Endothelial cell of umbilical vein (primary cell): ENCODE data around the gene TCF20. TPM values are rescaled to one million over a fixed set of nuclear protein-coding genes. Genes with fewer than 3 reads are reported as not detected.

ENCODE experiments used
- BruUV-seq: library from RNA; stranded (reverse); fragments of 400-500 nt; replicated peaks from 2 replicates; lab custom pipeline; 2021; lab: Mats Ljungman, UMichigan
- CTCF ChIA-PET: fragments of 300-600, 350-600 bp; sonication (Branson Sonifier 250); formaldehyde crosslinking; loops from one replicate; lab custom pipeline; 2021; ENCODE audit warnings: antibody characterized with exemption, inconsistent platforms; lab: Charles Lee
- POLR2A ChIA-PET: fragments of 300-600, 350-600 bp; sonication (Branson Sonifier 250); formaldehyde crosslinking; loops from one replicate; lab custom pipeline; 2021; ENCODE audit warnings: antibody characterized with exemption, inconsistent platforms; lab: Charles Lee
- DNase-seq: peaks from one replicate; pipeline ENCODE4 v3.0.0-alpha.2; 2011; ENCODE audit warnings: low read depth, low spot score
- FAIRE-seq: peaks from 2 replicates; lab custom pipeline; 2011; peaks lifted over from hg19 to GRCh38; lab: Jason Lieb, UNC
- H2AFZ ChIP-seq: 2 replicates; pipeline ENCODE4 v1.6.0; 2012; ENCODE audit warnings: low read depth, low read length, control low read depth, inconsistent platforms
- H3K27ac ChIP-seq: 2 replicates; pipeline ENCODE4 v1.5.1; 2011; ENCODE audit warnings: low read depth, mild to moderate bottlenecking, control low read depth, low read length, moderate library complexity; ENCODE audit not compliant: insufficient read depth
- H3K27me3 ChIP-seq, 2 experiments: 2 replicates each; pipeline versions ENCODE4 v1.6.0 to v1.6.1; 2011; ENCODE audit warnings: low read length in 2 of 2, mixed read lengths in 1 of 2; ENCODE audit not compliant: control insufficient read depth in 2 of 2, insufficient read depth in 2 of 2
- H3K36me3 ChIP-seq, 2 experiments: 2 replicates in 1 of 2; 3 replicates in 1 of 2; pipeline ENCODE4 v1.5.1; 2011; ENCODE audit warnings: low read length in 2 of 2, mild to moderate bottlenecking in 1 of 2, moderate library complexity in 1 of 2; ENCODE audit not compliant: control insufficient read depth in 2 of 2, insufficient read depth in 2 of 2; ENCODE audit errors: extremely low read depth in 1 of 2
- H3K4me1 ChIP-seq: 3 replicates; pipeline ENCODE4 v1.5.1; 2011; ENCODE audit warnings: mild to moderate bottlenecking, low read length; ENCODE audit not compliant: control insufficient read depth, insufficient read depth; ENCODE audit errors: extremely low read depth
- H3K4me2 ChIP-seq: 2 replicates; pipeline ENCODE4 v1.6.1; 2011; ENCODE audit warnings: low read length, control low read depth, mixed read lengths; ENCODE audit not compliant: insufficient read depth
- H3K4me3 ChIP-seq, 3 experiments: fragments of 200-600 bp in 1 of 3; sonication (generic), shearing (Covaris generic) in 1 of 3; replicated peaks in 1 of 3; 2 replicates each; pipeline ENCODE4 v1.5.1; 2011 to 2016; ENCODE audit warnings: control low read depth in 3 of 3, low read length in 3 of 3, mild to moderate bottlenecking in 2 of 3, inconsistent platforms in 1 of 3, low read depth in 1 of 3, moderate library complexity in 1 of 3; ENCODE audit not compliant: insufficient read depth in 1 of 3
- H3K79me2 ChIP-seq: 2 replicates; pipeline ENCODE4 v1.6.0; 2012; ENCODE audit warnings: low read length, inconsistent platforms; ENCODE audit not compliant: control insufficient read depth, insufficient read depth
- H3K9ac ChIP-seq: replicated peaks from 2 replicates; pipeline ENCODE3; 2011; ENCODE audit warnings: low read length, control low read depth; ENCODE audit not compliant: insufficient read depth; ENCODE audit errors: extremely low read depth
- H3K9me1 ChIP-seq: replicated peaks from 3 replicates; pipeline ENCODE4 v1.6.0; 2011; ENCODE audit warnings: mild to moderate bottlenecking, low read length; ENCODE audit not compliant: control insufficient read depth, insufficient read depth; ENCODE audit errors: extremely low read depth
- H3K9me3 ChIP-seq: replicated peaks from 2 replicates; pipeline ENCODE4 v1.5.1; 2012; ENCODE audit warnings: low read length, inconsistent platforms; ENCODE audit not compliant: control insufficient read depth, insufficient read depth
- H4K20me1 ChIP-seq: replicated peaks from 2 replicates; pipeline ENCODE3; 2011; ENCODE audit warnings: mild to moderate bottlenecking, low read length; ENCODE audit not compliant: control insufficient read depth, insufficient read depth; ENCODE audit errors: extremely low read depth
- EZH2 ChIP-seq: IDR thresholded peaks from 2 replicates; pipeline ENCODE4 v1.6.1; 2012; ENCODE audit warnings: borderline replicate concordance, low read depth, mild to moderate bottlenecking, moderate library complexity, low read length, inconsistent platforms; ENCODE audit not compliant: severe bottlenecking
- FOS ChIP-seq: IDR thresholded peaks from 2 replicates; pipeline ENCODE4 v1.6.1; 2011; ENCODE audit warnings: mild to moderate bottlenecking, low read length, moderate library complexity, borderline replicate concordance; ENCODE audit not compliant: insufficient read depth
- GATA2 ChIP-seq: IDR thresholded peaks from 2 replicates; pipeline ENCODE4 v1.7.0; 2011; ENCODE audit warnings: low read depth, mild to moderate bottlenecking, moderate library complexity, mixed read lengths, low read length; ENCODE audit not compliant: insufficient read length, insufficient read depth
- JUN ChIP-seq: IDR thresholded peaks from 2 replicates; pipeline ENCODE4 v1.6.1; 2011; ENCODE audit warnings: borderline replicate concordance, low read depth; ENCODE audit not compliant: insufficient read length, insufficient read depth
- MYC ChIP-seq: IDR thresholded peaks from one replicate; pipeline ENCODE4 v1.6.1; 2011; ENCODE audit warnings: mild to moderate bottlenecking, low read depth, low read length
- POLR2A ChIP-seq: IDR thresholded peaks from 2 replicates; pipeline ENCODE4 v1.6.1; 2012; ENCODE audit warnings: low read depth, mild to moderate bottlenecking, control low read depth, low read length
- POLR2AphosphoS5 ChIP-seq: IDR thresholded peaks from 2 replicates; pipeline ENCODE4 v1.6.1; 2012; ENCODE audit warnings: low read depth, mild to moderate bottlenecking, control low read depth, low read length, moderate library complexity; ENCODE audit not compliant: insufficient read depth
- dilution Hi-C: fragments of 300-500 bp; cut with MboI; formaldehyde crosslinking; loops from one replicate; pipeline ENCODE4 v1.15.0; 2019; ENCODE audit warnings: low sequenced_read_pairs; ENCODE audit not compliant: extremely low pct_ligation_motif_present
- intact Hi-C: fragments of 100-400 bp; cut with micrococcal nuclease; formaldehyde crosslinking; loops from one replicate; pipeline ENCODE4 v1.10.0; 2022
- polyA plus RNA-seq, 4 experiments: library from polyadenylated mRNA; depleted of rRNA in 3 of 4; stranded (reverse) in 3 of 4; unstranded in 1 of 4; fragments of >200 nt; gene quantifications; 2 replicates each; pipeline versions ENCODE4 v1.2.1 to v1.2.3, GENCODE V29; 2011 to 2012; ENCODE audit warnings: missing spikeins in 1 of 4
- total RNA-seq: library from RNA; stranded (reverse); gene quantifications from 2 replicates; pipeline ENCODE4 v1.2.3, GENCODE V29; 2021
- TF ChIP-seq, protein P1 (sequence below), 2 donors: IDR thresholded peaks; 1 replicate in 1 of 2; 2 replicates in 1 of 2; pipeline ENCODE4 v1.5.1; 2011; ENCODE audit warnings: low read length in 2 of 2, mild to moderate bottlenecking in 2 of 2, moderate library complexity in 2 of 2, control low read depth in 1 of 2, inconsistent platforms in 1 of 2, low read depth in 1 of 2; ENCODE audit not compliant: insufficient read depth in 1 of 2; ENCODE audit errors: extremely low read depth in 1 of 2
- TF ChIP-seq, protein P2 (sequence below): IDR thresholded peaks from 2 replicates; pipeline ENCODE4 v1.6.1; 2011; ENCODE audit not compliant: insufficient read depth, insufficient read length

The TCF20 gene
- total and polyA plus RNA-seq, 2 donors (not counting 3 experiments of a cell fraction or from before 2014, with no cell fraction given), result 11.2 to 36.7 TPM

GRCh38 chr22:42308892-42309468 is 38.5 kb upstream of the TCF20 start:
- H3K4me3 ChIP-seq, result no peak overlapping the region
- ChIA-PET CTCF (no interaction called here), POLR2A (no interaction called here)
- no peaks in the 10 kb centered on the region for H4K20me1 ChIP-seq
- H3K4me1 ChIP-seq, result no peaks in the 10 kb centered on the region
- FAIRE-seq (no peak), DNase-seq (no peak)
- H3K4me2 ChIP-seq, result no peak overlapping the region
- no peaks in the 10 kb centered on the region for H3K9me3 ChIP-seq
- no peak overlapping the region for H3K9ac ChIP-seq
- H3K27me3 ChIP-seq, result peaks cover 2 to 6% of the 10 kb centered on the region in 2 experiments
- no TSS peak for BruUV-seq
- H3K27ac ChIP-seq, result no peak overlapping the region
- H3K9me1 ChIP-seq, result no peaks in the 10 kb centered on the region
- H3K36me3 ChIP-seq, result no peaks in the 10 kb centered on the region
- no peak overlapping the region for H2AFZ ChIP-seq
- TF ChIP-seq, protein P1, sequence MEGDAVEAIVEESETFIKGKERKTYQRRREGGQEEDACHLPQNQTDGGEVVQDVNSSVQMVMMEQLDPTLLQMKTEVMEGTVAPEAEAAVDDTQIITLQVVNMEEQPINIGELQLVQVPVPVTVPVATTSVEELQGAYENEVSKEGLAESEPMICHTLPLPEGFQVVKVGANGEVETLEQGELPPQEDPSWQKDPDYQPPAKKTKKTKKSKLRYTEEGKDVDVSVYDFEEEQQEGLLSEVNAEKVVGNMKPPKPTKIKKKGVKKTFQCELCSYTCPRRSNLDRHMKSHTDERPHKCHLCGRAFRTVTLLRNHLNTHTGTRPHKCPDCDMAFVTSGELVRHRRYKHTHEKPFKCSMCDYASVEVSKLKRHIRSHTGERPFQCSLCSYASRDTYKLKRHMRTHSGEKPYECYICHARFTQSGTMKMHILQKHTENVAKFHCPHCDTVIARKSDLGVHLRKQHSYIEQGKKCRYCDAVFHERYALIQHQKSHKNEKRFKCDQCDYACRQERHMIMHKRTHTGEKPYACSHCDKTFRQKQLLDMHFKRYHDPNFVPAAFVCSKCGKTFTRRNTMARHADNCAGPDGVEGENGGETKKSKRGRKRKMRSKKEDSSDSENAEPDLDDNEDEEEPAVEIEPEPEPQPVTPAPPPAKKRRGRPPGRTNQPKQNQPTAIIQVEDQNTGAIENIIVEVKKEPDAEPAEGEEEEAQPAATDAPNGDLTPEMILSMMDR (IDR thresholded peaks at IDR 0.05; ENCODE audit: extremely low read depth in 1 of 2, insufficient read depth in 1 of 2, low read depth in 1 of 2, low read length in 2 of 2), result no peak
- no peak for TF ChIP-seq EZH2
- no peak for TF ChIP-seq GATA2
- TF ChIP-seq MYC, result no peak
- TF ChIP-seq POLR2A, result no peak
- TF ChIP-seq JUN, result no peak
- no peak for TF ChIP-seq POLR2AphosphoS5
- no peak for TF ChIP-seq FOS
- TF ChIP-seq, protein P2, sequence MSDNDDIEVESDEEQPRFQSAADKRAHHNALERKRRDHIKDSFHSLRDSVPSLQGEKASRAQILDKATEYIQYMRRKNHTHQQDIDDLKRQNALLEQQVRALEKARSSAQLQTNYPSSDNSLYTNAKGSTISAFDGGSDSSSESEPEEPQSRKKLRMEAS, result no peak
- dilution Hi-C loops (no loop called here), intact Hi-C loops (no loop called here)
- H3K79me2 ChIP-seq, result no peaks in the 10 kb centered on the region
